ENCODE data around the gene APEX1.

GRCh38 chr14:20455355-20456300, 602 bp downstream of the APEX1 start:
- no peak for TF ChIP-seq CTCF (IDR thresholded peaks at IDR 0.05)
- TF ChIP-seq EZH2phosphoT487 (IDR thresholded peaks at IDR 0.05), result no peak
- no peak for TF ChIP-seq EZH2 (IDR thresholded peaks at IDR 0.05)
